Measurements from ENCODE around the gene MEX3C.

MEX3C gene

GRCh38 chr18:51125976-51126375 lies 71.5 kb downstream of the MEX3C start:
- H2AFZ ChIP-seq (ENCODE audit: insufficient read depth, low read length, poor library complexity) = no peak overlapping the region
- no CpG with 5 or more reads among the region's 2 CpGs for WGBS (ENCODE audit: extremely low coverage, insufficient coverage, insufficient read length)
- no peak overlapping the region for H2BK12ac ChIP-seq (ENCODE audit: low read length)
- H4K12ac ChIP-seq (ENCODE audit: low read depth, low read length) = no peak overlapping the region
- H3K14ac ChIP-seq (ENCODE audit: low read length) = no peak overlapping the region
- H3K4me3 ChIP-seq (ENCODE audit: low read depth, low read length) = no peak overlapping the region
- no peak overlapping the region for H3K27ac ChIP-seq (ENCODE audit: low read depth, low read length)
- H3K9me3 ChIP-seq (ENCODE audit: insufficient read depth, low read depth, low read length) = no peaks in the 10 kb centered on the region
- no peak overlapping the region for H4K91ac ChIP-seq (ENCODE audit: low read depth, low read length)
- no peak overlapping the region for H2BK120ac ChIP-seq (ENCODE audit: insufficient read depth, low read length, poor library complexity)
- no peak overlapping the region for H3K23ac ChIP-seq (ENCODE audit: low read length)
- DNase-seq = no peak
- H3K9ac ChIP-seq (ENCODE audit: low read length) = no peak overlapping the region
- H2AK5ac ChIP-seq (ENCODE audit: low read length) = no peak overlapping the region
- H4K8ac ChIP-seq (ENCODE audit: low read depth, low read length) = no peak overlapping the region
- no peak overlapping the region for H3K18ac ChIP-seq (ENCODE audit: low read length)
- no peaks in the 10 kb centered on the region for H3K79me2 ChIP-seq (ENCODE audit: control insufficient read depth, insufficient read depth, low read length, poor library complexity)
- H2BK5ac ChIP-seq (ENCODE audit: low read depth, low read length, poor library complexity) = no peak overlapping the region
- H3K4me2 ChIP-seq (ENCODE audit: low read length) = no peak overlapping the region
- no peaks in the 10 kb centered on the region for H3K36me3 ChIP-seq (ENCODE audit: control insufficient read depth in 1 of 2, insufficient read depth in 2 of 2, low read length in 2 of 2)
- H3K79me1 ChIP-seq (ENCODE audit: low read length) = no peaks in the 10 kb centered on the region
- no peaks in the 10 kb centered on the region for H3K27me3 ChIP-seq (ENCODE audit: insufficient read depth, low read length)
- H3K4me1 ChIP-seq (ENCODE audit: control insufficient read depth in 1 of 2, insufficient read depth in 2 of 2, low read length in 2 of 2) = peaks cover 0 to 2% of the 10 kb centered on the region in 2 experiments
- H3K4ac ChIP-seq (ENCODE audit: low read depth, low read length) = no peak overlapping the region
